Colonic mucosa (tissue), 4 donors: ENCODE results near the gene PCDHGB6. TPM values are rescaled to one million over a fixed set of nuclear protein-coding genes. Genes with fewer than 3 reads are reported as not detected.
A peak's percentile ranks its signal among the peaks of the same experiment; 100 is the strongest.
"Not testable (repeated sequence)": the region's sequence is repeated elsewhere in the genome, so short reads cannot be mapped to it uniquely, and the experiment has no call there.

Experiments used
- DNase-seq: peaks from one replicate; pipeline ENCODE4 v3.0.0-alpha.2; 2020
- H3K27ac ChIP-seq: fragments of 200-600 bp; one replicate; pipeline ENCODE4 v1.8.0; 2021
- H3K27me3 ChIP-seq: fragments of 200-600 bp; one replicate; pipeline ENCODE4 v1.8.0; 2021
- H3K36me3 ChIP-seq: fragments of 200-600 bp; one replicate; pipeline ENCODE4 v1.8.0; 2021
- H3K4me1 ChIP-seq: fragments of 200-600 bp; one replicate; pipeline ENCODE4 v1.8.0; 2021; ENCODE audit warnings: mild to moderate bottlenecking
- H3K4me3 ChIP-seq: fragments of 200-600 bp; one replicate; pipeline ENCODE4 v1.8.0; 2021
- H3K9ac ChIP-seq, 2 donors: one replicate each; pipeline ENCODE4 v1.7.0; 2013; ENCODE audit warnings: control low read depth in 2 of 2, low read depth in 2 of 2, low read length in 2 of 2
- H3K9me3 ChIP-seq: fragments of 200-600 bp; one replicate; pipeline ENCODE4 v1.8.0; 2021
- intact Hi-C: fragments of 100-400 bp; cut with DNase I; formaldehyde crosslinking; loops from one replicate; pipeline ENCODE4 v1.14.1; 2022
- total RNA-seq, 2 donors: library from RNA; stranded (reverse); fragmentation: NEBNext Ultra II Directional in 1 of 2; extraction: Animal tissue kit (Norgen Biotek cat#: 25700) in 1 of 2; gene quantifications; one replicate each; pipeline ENCODE4 v1.2.1, GENCODE V29; 2021
- TF ChIP-seq, protein P1 (sequence below): fragments of 200-600 bp; IDR thresholded peaks from one replicate; pipeline ENCODE4 v1.8.0; 2022; ENCODE audit warnings: antibody characterized with exemption, mild to moderate bottlenecking
- donor health status: healthy.
- donor health status: DM: no; HTN: no; CAD: no.
- donor health status: DM: no; HTN: no; CAD: no.

Gene PCDHGB6
- total RNA-seq, 2 donors from 2014 or later: 1.0 to 1.8 TPM

GRCh38 chr5:141374627-141375026 is 33.2 kb upstream of the PCDHGB6 start:
- Histone ChIP-seq H3K36me3 (no peaks in the 10 kb centered on the region), H3K4me1 (no peaks in the 10 kb centered on the region), H3K27me3 (no peaks in the 10 kb centered on the region), H3K4me3 (no peak overlapping the region), H3K9me3 (peaks cover 13% of the 10 kb centered on the region), H3K27ac (no peak overlapping the region), H3K9ac (no peak overlapping the region)
- TF ChIP-seq, protein P1, sequence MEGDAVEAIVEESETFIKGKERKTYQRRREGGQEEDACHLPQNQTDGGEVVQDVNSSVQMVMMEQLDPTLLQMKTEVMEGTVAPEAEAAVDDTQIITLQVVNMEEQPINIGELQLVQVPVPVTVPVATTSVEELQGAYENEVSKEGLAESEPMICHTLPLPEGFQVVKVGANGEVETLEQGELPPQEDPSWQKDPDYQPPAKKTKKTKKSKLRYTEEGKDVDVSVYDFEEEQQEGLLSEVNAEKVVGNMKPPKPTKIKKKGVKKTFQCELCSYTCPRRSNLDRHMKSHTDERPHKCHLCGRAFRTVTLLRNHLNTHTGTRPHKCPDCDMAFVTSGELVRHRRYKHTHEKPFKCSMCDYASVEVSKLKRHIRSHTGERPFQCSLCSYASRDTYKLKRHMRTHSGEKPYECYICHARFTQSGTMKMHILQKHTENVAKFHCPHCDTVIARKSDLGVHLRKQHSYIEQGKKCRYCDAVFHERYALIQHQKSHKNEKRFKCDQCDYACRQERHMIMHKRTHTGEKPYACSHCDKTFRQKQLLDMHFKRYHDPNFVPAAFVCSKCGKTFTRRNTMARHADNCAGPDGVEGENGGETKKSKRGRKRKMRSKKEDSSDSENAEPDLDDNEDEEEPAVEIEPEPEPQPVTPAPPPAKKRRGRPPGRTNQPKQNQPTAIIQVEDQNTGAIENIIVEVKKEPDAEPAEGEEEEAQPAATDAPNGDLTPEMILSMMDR: no peak
- intact Hi-C loops: no loop called here
- DNase-seq: no peak

DNA sequence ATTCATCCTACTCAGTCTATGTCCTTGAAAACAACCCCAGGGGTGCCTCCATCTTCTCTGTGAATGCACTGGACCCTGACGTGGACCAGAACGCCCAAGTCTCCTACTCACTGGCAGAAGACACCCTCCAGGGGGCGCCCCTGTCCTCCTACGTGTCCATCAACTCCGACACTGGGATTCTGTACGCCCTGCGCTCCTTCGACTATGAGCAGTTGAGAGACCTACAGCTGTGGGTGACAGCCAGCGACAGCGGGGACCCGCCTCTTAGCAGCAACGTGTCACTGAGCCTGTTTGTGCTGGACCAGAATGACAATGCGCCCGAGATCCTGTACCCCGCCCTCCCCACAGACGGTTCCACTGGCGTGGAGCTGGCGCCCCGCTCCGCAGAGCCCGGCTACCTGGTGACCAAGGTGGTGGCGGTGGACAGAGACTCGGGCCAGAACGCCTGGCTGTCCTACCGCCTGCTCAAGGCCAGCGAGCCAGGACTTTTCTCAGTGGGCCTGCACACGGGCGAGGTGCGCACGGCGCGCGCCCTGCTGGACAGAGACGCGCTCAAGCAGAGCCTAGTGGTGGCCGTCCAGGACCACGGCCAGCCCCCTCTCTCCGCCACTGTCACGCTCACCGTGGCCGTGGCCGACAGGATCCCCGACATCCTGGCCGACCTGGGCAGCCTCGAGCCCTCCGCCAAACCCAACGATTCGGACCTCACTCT is 32.2 kb upstream of the PCDHGB6 start:
- DNase-seq, H3K9ac ChIP-seq, H3K4me3 ChIP-seq, H3K27ac ChIP-seq, H3K36me3 ChIP-seq, H3K27me3 ChIP-seq, H3K4me1 ChIP-seq, intact Hi-C loops: not testable (repeated sequence)
- H3K9me3 ChIP-seq: peaks cover 13% of the 10 kb centered on the region

DNA sequence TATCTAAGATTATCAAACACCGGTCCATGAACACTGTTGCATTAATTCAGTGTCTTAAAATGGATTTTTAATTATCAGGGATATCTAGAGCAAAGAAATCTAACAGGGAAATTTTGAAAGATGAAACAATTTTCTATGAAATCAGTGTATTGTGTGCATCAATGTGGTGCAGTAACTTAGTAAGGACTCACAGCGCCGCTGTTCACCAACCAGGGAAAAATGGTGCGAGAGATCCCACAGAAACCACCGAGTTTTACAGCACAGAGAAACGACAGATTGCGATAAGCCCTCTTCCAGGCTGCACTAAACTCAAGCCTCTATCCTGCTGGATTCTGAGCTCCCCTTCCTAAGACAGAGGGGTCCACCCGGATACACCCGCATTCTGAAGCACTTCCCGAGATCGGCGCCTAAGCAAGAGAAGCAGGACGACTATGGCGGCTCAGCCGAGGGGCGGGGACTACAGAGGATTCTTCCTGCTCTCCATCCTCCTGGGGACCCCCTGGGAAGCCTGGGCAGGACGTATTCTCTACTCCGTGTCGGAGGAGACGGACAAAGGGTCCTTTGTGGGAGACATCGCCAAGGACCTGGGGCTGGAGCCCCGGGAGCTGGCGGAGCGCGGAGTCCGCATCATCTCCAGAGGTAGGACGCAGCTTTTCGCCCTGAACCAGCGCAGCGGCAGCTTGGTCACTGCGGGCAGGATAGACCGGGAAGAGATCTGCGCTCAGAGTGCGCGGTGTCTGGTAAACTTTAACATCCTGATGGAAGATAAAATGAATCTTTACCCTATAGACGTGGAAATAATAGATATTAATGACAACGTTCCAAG is 25.1 kb upstream of the PCDHGB6 start, which contains the start of gene PCDHGA7:
Gene PCDHGA7, plus strand, starts transcription at position 274 of the 826 bp plus-strand sequence. Its CDS starts 158 bp downstream, at position 432.
- intact Hi-C loops: no loop called here
- no peak for DNase-seq
- H3K27ac ChIP-seq: no peak within 1 kb of the TSS
- H3K9ac ChIP-seq: no peak within 1 kb of the TSS
- H3K4me3 ChIP-seq: peak within 1 kb of the TSS; percentile 21
- no peaks in the 10 kb centered on the region for H3K27me3 ChIP-seq
- H3K9me3 ChIP-seq: peaks cover 3% of the 10 kb centered on the region
- no peaks in the 10 kb centered on the region for H3K36me3 ChIP-seq
- H3K4me1 ChIP-seq: no peaks in the 10 kb centered on the region
- TF ChIP-seq, protein P1: no peak

DNA sequence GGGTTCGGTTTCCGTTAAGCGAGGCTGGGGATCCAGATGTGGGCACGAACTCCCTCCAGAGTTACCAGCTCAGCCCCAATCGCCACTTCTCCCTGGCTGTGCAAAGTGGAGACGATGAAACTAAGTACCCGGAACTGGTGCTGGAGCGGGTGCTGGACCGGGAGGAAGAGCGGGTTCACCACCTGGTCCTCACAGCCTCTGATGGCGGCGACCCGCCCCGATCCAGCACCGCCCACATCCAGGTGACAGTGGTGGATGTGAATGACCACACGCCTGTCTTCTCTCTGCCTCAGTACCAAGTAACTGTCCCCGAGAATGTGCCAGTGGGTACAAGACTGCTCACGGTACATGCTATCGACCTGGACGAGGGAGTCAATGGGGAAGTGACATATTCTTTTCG is 24.5 kb upstream of the PCDHGB6 start:
- Histone ChIP-seq H3K36me3 (no peaks in the 10 kb centered on the region), H3K9me3 (peaks cover 3% of the 10 kb centered on the region), H3K27ac (no peak overlapping the region), H3K4me1 (no peaks in the 10 kb centered on the region), H3K27me3 (no peaks in the 10 kb centered on the region), H3K9ac (no peak overlapping the region), H3K4me3 (no peak overlapping the region)
- no peak for DNase-seq
- intact Hi-C loops: no loop called here
- TF ChIP-seq, protein P1: no peak

- peaks cover 3% of the 10 kb centered on the region for H3K9me3 ChIP-seq
- intact Hi-C loops: no loop called here
- DNase-seq: no peak
- H3K9ac ChIP-seq: no peak overlapping the region
- no peaks in the 10 kb centered on the region for H3K36me3 ChIP-seq
- no peaks in the 10 kb centered on the region for H3K4me1 ChIP-seq
- H3K4me3 ChIP-seq: no peak overlapping the region
- H3K27ac ChIP-seq: no peak overlapping the region
- H3K27me3 ChIP-seq: no peaks in the 10 kb centered on the region
- TF ChIP-seq, protein P1: no peak
Observed at GRCh38 chr5:141384471-141385267, 23.2 kb upstream of the PCDHGB6 start.

- DNase-seq, H3K9me3 ChIP-seq, H3K36me3 ChIP-seq, H3K9ac ChIP-seq, H3K27ac ChIP-seq, H3K27me3 ChIP-seq, H3K4me3 ChIP-seq, intact Hi-C loops, H3K4me1 ChIP-seq: not testable (repeated sequence)
Observed at GRCh38 chr5:141387557-141388311, 20.1 kb upstream of the PCDHGB6 start, which contains the start of gene PCDHGB4. PCDHGB4 (plus strand) TSS chr5:141387698; CDS start chr5:141387885, 187 bp downstream.
